Spleen (tissue), 11 donors: Measurements from ENCODE around the gene ARHGEF7. TPM values are rescaled to one million over a fixed set of nuclear protein-coding genes. Genes with fewer than 3 reads are reported as not detected.

Experiments used
- DNase-seq: peaks from one replicate; pipeline ENCODE4 v3.0.0-alpha.2; 2020
- H3K27ac ChIP-seq, 8 donors: fragments of 200-600 bp; sonication (generic) in 7 of 8; 1 replicate in 4 of 8; 2 replicates in 4 of 8; pipeline versions ENCODE4 v1.5.0 to v1.8.0; 2016 to 2021; ENCODE audit warnings: inconsistent platforms in 4 of 8, mild to moderate bottlenecking in 4 of 8, moderate library complexity in 1 of 8
- H3K27me3 ChIP-seq, 7 donors: fragments of 200-600 bp; sonication (generic) in 6 of 7; replicated peaks in 1 of 7; 1 replicate in 4 of 7; 2 replicates in 3 of 7; pipeline versions ENCODE4 v1.5.0 to v1.8.0; 2016 to 2021; ENCODE audit warnings: inconsistent platforms in 3 of 7, mild to moderate bottlenecking in 1 of 7
- H3K36me3 ChIP-seq, 6 donors: fragments of 200-600 bp; sonication (generic) in 5 of 6; 1 replicate in 4 of 6; 2 replicates in 2 of 6; pipeline versions ENCODE4 v1.5.0 to v1.8.0; 2016 to 2021; ENCODE audit warnings: inconsistent platforms in 2 of 6
- H3K4me1 ChIP-seq, 6 donors: fragments of 200-600 bp; sonication (generic) in 5 of 6; 1 replicate in 3 of 6; 2 replicates in 3 of 6; pipeline versions ENCODE4 v1.5.0 to v1.8.0; 2016 to 2021; ENCODE audit warnings: inconsistent platforms in 3 of 6
- H3K4me3 ChIP-seq, 8 donors: fragments of 200-600 bp; sonication (generic) in 7 of 8; 1 replicate in 4 of 8; 2 replicates in 4 of 8; pipeline versions ENCODE4 v1.5.0 to v1.8.0; 2016 to 2021; ENCODE audit warnings: inconsistent platforms in 4 of 8, mild to moderate bottlenecking in 4 of 8, moderate library complexity in 2 of 8
- H3K9me3 ChIP-seq, 8 donors: fragments of 200-600 bp; sonication (generic) in 7 of 8; 1 replicate in 4 of 8; 2 replicates in 4 of 8; pipeline versions ENCODE4 v1.5.0 to v1.8.0; 2016 to 2021; ENCODE audit warnings: inconsistent platforms in 4 of 8
- CTCF ChIP-seq, 11 experiments: fragments of 200-600 bp in 7 of 11; fragments of 450-650 bp in 4 of 11; sonication (generic) in 4 of 11; IDR thresholded peaks in 8 of 11; conservative IDR thresholded peaks in 3 of 11; 1 replicate in 7 of 11; 2 replicates in 4 of 11; pipeline versions ENCODE4 v1.4.0 to v1.8.0; 2016 to 2021; ENCODE audit warnings: antibody characterized with exemption in 11 of 11, inconsistent platforms in 4 of 11, mild to moderate bottlenecking in 1 of 11
- POLR2A ChIP-seq, 3 donors: fragments of 450-650 bp; IDR thresholded peaks; one replicate each; pipeline ENCODE4 v1.5.1; 2017; ENCODE audit warnings: antibody characterized with exemption in 3 of 3, mild to moderate bottlenecking in 1 of 3
- POLR2AphosphoS5 ChIP-seq, 3 donors: sonication (generic); formaldehyde crosslinking; IDR thresholded peaks; one replicate each; pipeline ENCODE4 v1.5.1; 2017; ENCODE audit warnings: antibody characterized with exemption in 3 of 3
- WGBS, 5 donors: extraction: QIAGEN DNeasy Blood & Tissue Kit in 3 of 5; methylation state at CpG; one replicate each; pipeline versions ENCODE4 v1.1.5 to v1.1.7; 2013 to 2018; 5-methylcytosine and 5-hydroxymethylcytosine counted together
- intact Hi-C: fragments of 100-400 bp; cut with DNase I; formaldehyde crosslinking; loops from one replicate; pipeline ENCODE4 v1.15.0; 2023; ENCODE audit warnings: low total_unique reads
- polyA plus RNA-seq, 3 donors: library from polyadenylated mRNA; stranded (reverse); fragments of 200-250 nt; gene quantifications; one replicate each; pipeline ENCODE4 v1.2.1, GENCODE V29; 2013
- total RNA-seq, 7 donors: library from RNA; depleted of rRNA in 3 of 7; stranded (reverse); fragments of >200 nt in 3 of 7; fragmentation: NEBNext Ultra II Directional in 4 of 7; extraction: Animal tissue kit (Norgen Biotek cat#: 25700) in 4 of 7; gene quantifications; one replicate each; pipeline versions ENCODE4 v1.1.0 to v1.2.1, GENCODE V29; 2016 to 2021
- donor health status: healthy with polysubstance abuse.
- donor health status: DM: no; HTN: no; CAD: no; lungs with moderate emphysema.
- donor health status: DM: no; HTN: no; CAD: no.
- donor health status: Bipolar disorder and iron deficiency.
- donor health status: healthy.
- donor health status: DM: no; HTN: no; CAD: no.
- donor health status: DM: yes; HTN: yes; CAD: no.

The ARHGEF7 gene
- total and polyA plus RNA-seq, 10 donors = 18.0 to 192 (median 114) TPM

DNA sequence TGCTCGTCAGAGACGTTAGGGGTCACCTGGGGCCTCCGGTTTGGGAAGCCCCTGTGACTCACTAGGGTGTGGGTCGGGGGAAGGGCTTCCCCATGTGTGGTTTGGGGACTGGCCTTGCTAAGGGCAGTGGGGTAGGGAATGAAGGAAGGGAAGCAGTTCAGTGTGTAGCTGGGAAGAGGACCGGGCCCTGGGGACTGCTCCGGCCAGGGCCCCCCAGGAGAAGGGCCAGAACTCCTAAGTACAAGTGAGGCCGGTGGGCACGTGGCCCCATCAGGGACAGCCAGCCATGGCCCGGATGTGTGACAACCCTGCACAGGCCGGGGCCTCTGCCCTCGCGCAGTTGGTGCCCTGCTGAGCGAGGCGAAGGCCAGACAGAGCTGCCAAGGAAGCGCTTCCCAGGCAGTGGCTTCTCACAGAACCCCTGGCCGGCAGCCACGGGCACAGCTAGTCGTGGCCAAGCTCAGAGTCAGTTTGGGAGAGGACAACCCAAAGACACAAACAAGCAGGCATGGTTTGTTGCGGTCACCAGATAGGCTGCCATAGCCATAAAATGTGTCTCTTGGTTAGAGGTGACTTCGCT is 231.1 kb downstream of the ARHGEF7 start:
- intact Hi-C loops = no loop called here
- no peak overlapping the region for H3K27ac ChIP-seq
- peaks cover 0 to 18% (median 0%) of the 10 kb centered on the region in 6 donors for H3K36me3 ChIP-seq
- no peak overlapping the region for H3K4me3 ChIP-seq
- no peak for DNase-seq
- H3K27me3 ChIP-seq = no peaks in the 10 kb centered on the region
- WGBS, 5 donors = 85 to 92% (median 89%) methylated on average over 19 to 20 of the region's 20 CpGs
- TF ChIP-seq POLR2AphosphoS5 (IDR thresholded peaks at IDR 0.05) (no peak), CTCF (IDR thresholded peaks at IDR 0.05 in 8 of 11, conservative IDR thresholded peaks at IDR 0.05 in 3 of 11) (no peak), POLR2A (IDR thresholded peaks at IDR 0.05) (no peak)
- H3K4me1 ChIP-seq = no peaks in the 10 kb centered on the region
- no peaks in the 10 kb centered on the region for H3K9me3 ChIP-seq

DNA sequence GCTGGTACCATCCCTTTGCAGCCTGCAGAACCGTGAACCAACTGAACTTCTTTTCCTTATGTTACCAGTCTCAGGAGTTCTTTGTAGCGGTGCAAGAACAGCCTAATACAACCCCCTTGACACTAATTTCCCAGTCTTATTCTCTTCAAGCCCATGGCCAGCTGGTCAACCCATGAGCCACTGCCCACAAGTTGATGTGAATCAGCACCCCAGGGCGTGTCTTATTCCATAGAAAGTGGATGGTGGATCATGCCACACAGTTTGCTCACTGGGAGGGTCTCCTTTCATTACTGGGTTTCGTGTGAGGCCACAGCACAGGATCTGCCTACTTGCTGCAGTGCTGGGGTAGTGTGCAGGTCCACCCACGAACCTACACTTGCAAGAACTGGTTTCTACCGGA is 232.3 kb downstream of the ARHGEF7 start:
- Histone ChIP-seq H3K9me3 (peaks cover 0 to 6% (median 1%) of the 10 kb centered on the region in 8 donors), H3K36me3 (peaks cover 0 to 18% (median 0%) of the 10 kb centered on the region in 6 donors), H3K4me1 (no peaks in the 10 kb centered on the region), H3K27me3 (no peaks in the 10 kb centered on the region), H3K4me3 (no peak overlapping the region), H3K27ac (no peak overlapping the region)
- 80 to 94% (median 88%) methylated on average over 6 of the region's 6 CpGs for WGBS, 5 donors
- no peak for DNase-seq
- TF ChIP-seq POLR2AphosphoS5 (IDR thresholded peaks at IDR 0.05) = no peak
- TF ChIP-seq CTCF (IDR thresholded peaks at IDR 0.05 in 8 of 11, conservative IDR thresholded peaks at IDR 0.05 in 3 of 11) = no peak
- no peak for TF ChIP-seq POLR2A (IDR thresholded peaks at IDR 0.05)
- intact Hi-C loops = no loop called here

GRCh38 chr13:111353508-111353907 is 238.4 kb downstream of the ARHGEF7 start:
- Histone ChIP-seq H3K4me3 (no peak overlapping the region), H3K4me1 (no peaks in the 10 kb centered on the region), H3K9me3 (peaks cover 0 to 10% (median 3%) of the 10 kb centered on the region in 8 donors), H3K27me3 (no peaks in the 10 kb centered on the region), H3K36me3 (no peaks in the 10 kb centered on the region), H3K27ac (no peak overlapping the region)
- TF ChIP-seq CTCF (IDR thresholded peaks at IDR 0.05 in 8 of 11, conservative IDR thresholded peaks at IDR 0.05 in 3 of 11) (no peak), POLR2A (IDR thresholded peaks at IDR 0.05) (no peak), POLR2AphosphoS5 (IDR thresholded peaks at IDR 0.05) (no peak)
- intact Hi-C loops = no loop called here
- WGBS, 5 donors = 80 to 87% (median 84%) methylated on average over 2 of the region's 2 CpGs
- DNase-seq = no peak

- Histone ChIP-seq H3K4me1 (no peaks in the 10 kb centered on the region), H3K9me3 (peaks cover 0 to 10% (median 3%) of the 10 kb centered on the region in 8 donors), H3K36me3 (no peaks in the 10 kb centered on the region), H3K27ac (no peak overlapping the region), H3K27me3 (peaks cover 0 to 6% (median 0%) of the 10 kb centered on the region in 7 donors), H3K4me3 (no peak overlapping the region)
- DNase-seq = no peak
- WGBS, 5 donors = 51 to 57% (median 55%) methylated on average over 7 of the region's 7 CpGs
- no peak for TF ChIP-seq POLR2AphosphoS5 (IDR thresholded peaks at IDR 0.05)
- no peak for TF ChIP-seq POLR2A (IDR thresholded peaks at IDR 0.05)
- no peak for TF ChIP-seq CTCF (IDR thresholded peaks at IDR 0.05 in 8 of 11, conservative IDR thresholded peaks at IDR 0.05 in 3 of 11)
- intact Hi-C loops = no loop called here
Observed at GRCh38 chr13:111354789-111355188, 239.7 kb downstream of the ARHGEF7 start.

Other genes with a start within 250 kb of the ARHGEF7 start
- 100 to 1,000 TPM; 165 to 253 (median 191) TPM for gene ANKRD10, start 200.2 kb upstream of the ARHGEF7 start, total RNA-seq
- 100 to 1,000 TPM; 122 to 179 (median 144) TPM for gene ANKRD10, start 200.2 kb upstream of the ARHGEF7 start, polyA plus RNA-seq
- under 1 TPM in 3 of 7 donors, not detected in 4; 0.54 to 0.66 (median 0.54) TPM for gene TEX29, start 205.3 kb downstream of the ARHGEF7 start, total RNA-seq
- 1 to 10 TPM in 2 of 3 donors, under 1 TPM in 1; 0.74 to 1.7 (median 1.1) TPM for gene TEX29, start 205.3 kb downstream of the ARHGEF7 start, polyA plus RNA-seq